IMR-90 (cell line): ENCODE measurements around the gene HRH3. TPM values are rescaled to one million over a fixed set of nuclear protein-coding genes. Genes with fewer than 3 reads are reported as not detected.

Experiments
- ATAC-seq: fragments of 200-7000 bp; cut with Tn5 transposase; 2 replicates; pipeline ENCODE4 v1.9.1; 2020; ENCODE audit warnings: low read depth, mild to moderate bottlenecking, moderate library complexity
- BruUV-seq: library from RNA; stranded (reverse); fragments of 400-500 nt; replicated peaks from 2 replicates; lab custom pipeline; 2021; lab: Mats Ljungman, UMichigan
- CTCF ChIA-PET: fragments of 300-600 bp; formaldehyde crosslinking; extraction: SDS; loops from one replicate; lab custom pipeline; 2021; ENCODE audit warnings: antibody characterized with exemption; lab: Yijun Ruan, JAX
- POLR2A ChIA-PET: fragments of 300-600 bp; sonication (Branson Sonifier 250); formaldehyde crosslinking; loops from one replicate; lab custom pipeline; 2022; ENCODE audit warnings: antibody characterized with exemption; ENCODE audit not compliant: unreplicated experiment; lab: Charles Lee
- DNase-seq: peaks from one replicate; pipeline ENCODE4 v3.0.0; 2013
- H2AFZ ChIP-seq: replicated peaks from 2 replicates; pipeline ENCODE3; 2013; ENCODE audit warnings: low read length, mild to moderate bottlenecking; ENCODE audit not compliant: poor library complexity
- H2AK5ac ChIP-seq: 2 replicates; pipeline ENCODE4 v1.6.1; 2013; ENCODE audit warnings: low read depth, low read length, inconsistent platforms
- H2AK9ac ChIP-seq: replicated peaks from 2 replicates; pipeline ENCODE3; 2013; ENCODE audit warnings: mild to moderate bottlenecking, low read depth, low read length, moderate library complexity; ENCODE audit not compliant: poor library complexity
- H2BK120ac ChIP-seq: 2 replicates; pipeline ENCODE4 v1.6.1; 2013; ENCODE audit warnings: low read depth, low read length, inconsistent platforms
- H2BK15ac ChIP-seq: 3 replicates; pipeline ENCODE4 v1.6.1; 2013; ENCODE audit warnings: low read depth, low read length, inconsistent platforms
- H2BK20ac ChIP-seq: 2 replicates; pipeline ENCODE4 v1.6.1; 2013; ENCODE audit warnings: low read depth, mild to moderate bottlenecking, inconsistent platforms, low read length, moderate library complexity
- H2BK5ac ChIP-seq: 2 replicates; pipeline ENCODE4 v1.6.1; 2013; ENCODE audit warnings: mild to moderate bottlenecking, low read depth, low read length, inconsistent platforms; ENCODE audit not compliant: poor library complexity, severe bottlenecking
- H3K14ac ChIP-seq: replicated peaks from 2 replicates; pipeline ENCODE4 v1.6.1; 2013; ENCODE audit warnings: low read depth, low read length, inconsistent platforms
- H3K18ac ChIP-seq: 2 replicates; pipeline ENCODE4 v1.6.1; 2013; ENCODE audit warnings: low read depth, low read length, control low read depth
- H3K23ac ChIP-seq: 2 replicates; pipeline ENCODE4 v1.6.1; 2013; ENCODE audit warnings: low read depth, low read length, inconsistent platforms
- H3K27ac ChIP-seq: 2 replicates; pipeline ENCODE4 v1.5.1; 2013; ENCODE audit warnings: mild to moderate bottlenecking, control low read depth, low read length; ENCODE audit not compliant: insufficient read depth
- H3K27me3 ChIP-seq: 2 replicates; pipeline ENCODE4 v1.6.1; 2013; ENCODE audit warnings: low read length; ENCODE audit not compliant: control insufficient read depth, insufficient read depth
- H3K36me3 ChIP-seq: 2 replicates; pipeline ENCODE4 v1.6.1; 2013; ENCODE audit warnings: low read length, mixed read lengths; ENCODE audit not compliant: control insufficient read depth, insufficient read depth
- H3K4ac ChIP-seq: 2 replicates; pipeline ENCODE4 v1.6.1; 2013; ENCODE audit warnings: low read depth, low read length, inconsistent platforms
- H3K4me1 ChIP-seq: 2 replicates; pipeline ENCODE4 v1.6.1; 2013; ENCODE audit warnings: low read length, mixed read lengths; ENCODE audit not compliant: control insufficient read depth, insufficient read depth
- H3K4me2 ChIP-seq: 2 replicates; pipeline ENCODE4 v1.6.1; 2013; ENCODE audit warnings: low read depth, mild to moderate bottlenecking, control low read depth, low read length, moderate library complexity
- H3K4me3 ChIP-seq: 2 replicates; pipeline ENCODE4 v1.5.1; 2013; ENCODE audit warnings: low read depth, mild to moderate bottlenecking, control low read depth, low read length, moderate library complexity; ENCODE audit not compliant: insufficient read depth
- H3K56ac ChIP-seq: 2 replicates; pipeline ENCODE4 v1.6.1; 2013; ENCODE audit warnings: low read length, inconsistent platforms; ENCODE audit not compliant: insufficient read depth; ENCODE audit errors: extremely low read depth
- H3K79me1 ChIP-seq, 2 experiments: 2 replicates each; pipeline ENCODE4 v1.6.1; 2013; ENCODE audit warnings: low read length in 2 of 2, inconsistent platforms in 1 of 2, low read depth in 1 of 2
- H3K9ac ChIP-seq: 2 replicates; pipeline ENCODE4 v1.6.1; 2013; ENCODE audit warnings: low read depth, low read length, control low read depth
- H3K9me1 ChIP-seq: 2 replicates; pipeline ENCODE4 v1.6.1; 2013; ENCODE audit warnings: low read length, inconsistent platforms; ENCODE audit not compliant: insufficient read depth
- H3K9me3 ChIP-seq: 2 replicates; pipeline ENCODE4 v1.6.1; 2013; ENCODE audit warnings: low read length; ENCODE audit not compliant: control insufficient read depth, insufficient read depth
- H4K20me1 ChIP-seq: 2 replicates; pipeline ENCODE4 v1.6.1; 2013; ENCODE audit warnings: low read length, inconsistent platforms; ENCODE audit not compliant: insufficient read depth
- H4K5ac ChIP-seq: 2 replicates; pipeline ENCODE4 v1.6.1; 2013; ENCODE audit warnings: mild to moderate bottlenecking, low read depth, low read length, control low read depth
- H4K8ac ChIP-seq, 2 experiments: 2 replicates each; pipeline ENCODE4 v1.6.1; 2013; ENCODE audit warnings: low read depth in 2 of 2, low read length in 2 of 2, control low read depth in 1 of 2, inconsistent platforms in 1 of 2
- H4K91ac ChIP-seq: 2 replicates; pipeline ENCODE4 v1.6.1; 2013; ENCODE audit warnings: low read depth, low read length, inconsistent platforms; ENCODE audit not compliant: insufficient read depth
- BHLHE40 ChIP-seq: fragments of 150-350 bp; IDR thresholded peaks from 2 replicates; pipeline ENCODE4 v1.6.1; 2016; ENCODE audit warnings: mild to moderate bottlenecking, low read depth, low read length
- CEBPB ChIP-seq: IDR thresholded peaks from 2 replicates; pipeline ENCODE4 v1.6.1; 2012; ENCODE audit warnings: low read depth, low read length, improper control_type of control experiment
- CHD1 ChIP-seq: IDR thresholded peaks from 2 replicates; pipeline ENCODE4 v1.6.1; 2012; ENCODE audit warnings: low read depth, low read length, improper control_type of control experiment
- CTCF ChIP-seq: conservative IDR thresholded peaks from 2 replicates; pipeline ENCODE4 v1.5.1; 2012; ENCODE audit warnings: mild to moderate bottlenecking, low read depth, low read length, improper control_type of control experiment
- ELK1 ChIP-seq: fragments of 150-350 bp; IDR thresholded peaks from 2 replicates; pipeline ENCODE4 v1.6.1; 2016; ENCODE audit warnings: low read depth, mild to moderate bottlenecking, low read length, moderate library complexity, borderline replicate concordance
- FOS ChIP-seq: fragments of 150-350 bp; IDR thresholded peaks from 2 replicates; pipeline ENCODE4 v1.6.1; 2016; ENCODE audit warnings: low read depth, low read length
- MAFK ChIP-seq: IDR thresholded peaks from 2 replicates; pipeline ENCODE4 v1.6.1; 2012; ENCODE audit warnings: low read depth, low read length, improper control_type of control experiment
- MAZ ChIP-seq: IDR thresholded peaks from 2 replicates; pipeline ENCODE4 v1.6.1; 2012; ENCODE audit warnings: low read depth, mild to moderate bottlenecking, low read length, improper control_type of control experiment, moderate library complexity, borderline replicate concordance
- MXI1 ChIP-seq: IDR thresholded peaks from 2 replicates; pipeline ENCODE4 v1.6.1; 2012; ENCODE audit warnings: low read depth, mild to moderate bottlenecking, low read length, moderate library complexity, borderline replicate concordance
- NFE2L2 ChIP-seq: fragments of 150-350 bp; IDR thresholded peaks from 2 replicates; pipeline ENCODE4 v1.6.1; 2016; ENCODE audit warnings: low read depth, mild to moderate bottlenecking, low read length
- POLR2A ChIP-seq: IDR thresholded peaks from 2 replicates; pipeline ENCODE4 v1.6.1; 2012; ENCODE audit warnings: mild to moderate bottlenecking, low read depth, low read length
- RAD21 ChIP-seq: IDR thresholded peaks from 2 replicates; pipeline ENCODE4 v1.6.1; 2012; ENCODE audit warnings: low read length, improper control_type of control experiment
- RCOR1 ChIP-seq: IDR thresholded peaks from 2 replicates; pipeline ENCODE4 v1.6.1; 2012; ENCODE audit warnings: mild to moderate bottlenecking, low read length, improper control_type of control experiment; ENCODE audit not compliant: insufficient replicate concordance
- RFX5 ChIP-seq: IDR thresholded peaks from 2 replicates; pipeline ENCODE4 v1.8.0; 2012; ENCODE audit warnings: low read depth, mild to moderate bottlenecking, low read length, moderate library complexity
- SMC3 ChIP-seq: fragments of 150-350 bp; IDR thresholded peaks from 2 replicates; pipeline ENCODE4 v1.6.1; 2016; ENCODE audit warnings: low read depth, mild to moderate bottlenecking, antibody characterized with exemption, low read length, moderate library complexity
- USF2 ChIP-seq: fragments of 150-350 bp; IDR thresholded peaks from 2 replicates; pipeline ENCODE4 v1.6.1; 2017; ENCODE audit warnings: mild to moderate bottlenecking, antibody characterized with exemption, low read length, low read depth
- WGBS, 2 experiments: methylation state at CpG; one replicate each; pipeline versions ENCODE4 v1.1.5 to v1.1.7; 2013; ENCODE audit warnings: missing lambda C conversion rate in 2 of 2; ENCODE audit not compliant: insufficient read length in 1 of 2; ENCODE audit errors: extremely low coverage in 2 of 2; 5-methylcytosine and 5-hydroxymethylcytosine counted together
- dilution Hi-C: fragments of 300-500 bp; cut with HindIII; formaldehyde crosslinking; loops from one replicate; pipeline ENCODE4 v1.14.3; 2018; ENCODE audit warnings: low sequenced_read_pairs; ENCODE audit not compliant: unreplicated experiment
- in situ Hi-C: fragments of 300-500 bp; cut with MboI; formaldehyde crosslinking; loops from 3 replicates; pipeline ENCODE4 v1.14.3; 2019; ENCODE audit warnings: low sequenced_read_pairs, inconsistent platforms, mixed read lengths
- intact Hi-C: fragments of 100-400 bp; cut with micrococcal nuclease; formaldehyde crosslinking; loops from 2 replicates; pipeline ENCODE4 v1.10.0; 2022
- polyA plus RNA-seq, 3 experiments: library from polyadenylated mRNA; depleted of rRNA; stranded (reverse); fragments of >200 nt; gene quantifications; 2 replicates each; pipeline ENCODE4 v1.2.3, GENCODE V29; 2012; ENCODE audit warnings: low replicate concordance in 1 of 3
- total RNA-seq: library from RNA; depleted of rRNA; stranded (reverse); fragments of >200 nt; gene quantifications from 2 replicates; pipeline ENCODE4 v1.2.3, GENCODE V29; 2012

HRH3 gene
- total and polyA plus RNA-seq, 2 of the 4 experiments (the other 2 are of a cell fraction), result not detected

- dilution Hi-C loops, result no loop called here
- ChIA-PET CTCF (no interaction called here), POLR2A (no interaction called here)
- Histone ChIP-seq H2BK15ac (no peak overlapping the region), H2BK120ac (no peak overlapping the region), H2BK20ac (no peak overlapping the region), H2AK9ac (no peak overlapping the region), H3K56ac (no peak overlapping the region), H3K9me1 (no peaks in the 10 kb centered on the region), H2AK5ac (no peak overlapping the region), H3K4me1 (no peaks in the 10 kb centered on the region), H3K79me1 (no peaks in the 10 kb centered on the region), H3K4ac (no peak overlapping the region), H2AFZ (no peak overlapping the region), H3K27me3 (peaks cover 58% of the 10 kb centered on the region), H3K4me2 (no peak overlapping the region), H2BK5ac (peak overlapping the region; percentile 60), H3K23ac (no peak overlapping the region), H3K4me3 (no peak overlapping the region), H3K9ac (no peak overlapping the region), H4K8ac (no peak overlapping the region), H4K20me1 (peaks cover 4% of the 10 kb centered on the region; the same call in 1 of the 2 replicates), H4K91ac (no peak overlapping the region), H3K27ac (no peak overlapping the region), H3K9me3 (peaks cover 4% of the 10 kb centered on the region), H3K14ac (no peak overlapping the region), H3K36me3 (no peaks in the 10 kb centered on the region), H4K5ac (no peak overlapping the region), H3K18ac (no peak overlapping the region)
- BruUV-seq, result no TSS peak
- 70 to 100% methylated on average over 5 to 6 of the region's 7 CpGs for WGBS, 2 experiments
- DNase-seq (no peak), ATAC-seq (no peak)
- no peak for TF ChIP-seq BHLHE40
- TF ChIP-seq RCOR1, result no peak
- no peak for TF ChIP-seq CTCF
- no peak for TF ChIP-seq POLR2A
- no peak for TF ChIP-seq MAZ
- no peak for TF ChIP-seq RFX5
- no peak for TF ChIP-seq FOS
- no peak for TF ChIP-seq ELK1
- no peak for TF ChIP-seq NFE2L2
- TF ChIP-seq MXI1, result no peak
- no peak for TF ChIP-seq SMC3
- no peak for TF ChIP-seq MAFK
- no peak for TF ChIP-seq CEBPB
- TF ChIP-seq CHD1, result no peak
- TF ChIP-seq USF2, result no peak
- no peak for TF ChIP-seq RAD21
- in situ Hi-C loops, result no loop called here
- intact Hi-C loops, result no loop called here
Measured at GRCh38 chr20:62228982-62229545, 9.0 kb upstream of the HRH3 start.
